SJSA1 (cell line): ENCODE measurements around the gene SPOUT1. TPM values are rescaled to one million over a fixed set of nuclear protein-coding genes. Genes with fewer than 3 reads are reported as not detected.
"Not testable (repeated sequence)": the region's sequence is repeated elsewhere in the genome, so short reads cannot be mapped to it uniquely, and the experiment has no call there.

Experiments
- DNase-seq, 2 experiments: peaks; one replicate each; pipeline ENCODE4 v3.0.0-alpha.2; 2015 to 2020; ENCODE audit warnings: low spot score in 2 of 2, low read depth in 1 of 2
- H3K27ac ChIP-seq: fragments of 250-450 bp; sonication (Bioruptor Pico); 2 replicates; pipeline ENCODE4 v1.5.1; 2020; ENCODE audit warnings: mild to moderate bottlenecking, moderate library complexity
- H3K27me3 ChIP-seq: fragments of 250-450 bp; sonication (Bioruptor Pico); replicated peaks from 2 replicates; pipeline ENCODE4 v1.5.1; 2020; ENCODE audit warnings: mild to moderate bottlenecking, moderate library complexity
- H3K36me3 ChIP-seq: fragments of 250-450 bp; sonication (Bioruptor Pico); 2 replicates; pipeline ENCODE4 v1.5.1; 2020; ENCODE audit warnings: mild to moderate bottlenecking
- H3K4me1 ChIP-seq: fragments of 250-450 bp; sonication (Bioruptor Pico); replicated peaks from 2 replicates; pipeline ENCODE4 v1.6.1; 2021; ENCODE audit warnings: mild to moderate bottlenecking
- H3K4me3 ChIP-seq: fragments of 250-450 bp; sonication (Bioruptor Pico); 2 replicates; pipeline ENCODE4 v1.5.1; 2020; ENCODE audit warnings: mild to moderate bottlenecking
- H3K9me3 ChIP-seq: fragments of 250-450 bp; sonication (Bioruptor Pico); replicated peaks from 2 replicates; pipeline ENCODE4 v1.5.1; 2020; ENCODE audit warnings: mild to moderate bottlenecking
- total RNA-seq: library from RNA; depleted of rRNA; stranded (reverse); fragments of >200 nt; shearing (Covaris generic); gene quantifications from 2 replicates; pipeline ENCODE4 v1.2.3, GENCODE V29; 2014

SPOUT1 gene
- total RNA-seq, 1 experiment from 2014 or later, result 15.3 TPM

GRCh38 chr9:128847803-128848202 lies 18.2 kb upstream of the SPOUT1 start:
- Histone ChIP-seq H3K27ac (no peak overlapping the region), H3K27me3 (no peaks in the 10 kb centered on the region), H3K36me3 (no peaks in the 10 kb centered on the region), H3K4me1 (no peaks in the 10 kb centered on the region), H3K4me3 (no peak overlapping the region), H3K9me3 (no peaks in the 10 kb centered on the region)
- no peak for DNase-seq

- Histone ChIP-seq H3K4me3 (no peak overlapping the region), H3K9me3 (no peaks in the 10 kb centered on the region)
Observed at GRCh38 chr9:128846680-128847030, 17.1 kb upstream of the SPOUT1 start.

GRCh38 chr9:128845186-128845931 lies 15.8 kb upstream of the SPOUT1 start:
- no peaks in the 10 kb centered on the region for H3K27me3 ChIP-seq
- H3K4me3 ChIP-seq, result no peak overlapping the region
- no peaks in the 10 kb centered on the region for H3K9me3 ChIP-seq
- no peaks in the 10 kb centered on the region for H3K36me3 ChIP-seq
- H3K4me1 ChIP-seq, result no peaks in the 10 kb centered on the region
- no peak overlapping the region for H3K27ac ChIP-seq
- no peak for DNase-seq

More at GRCh38 chr9:128846680-128847030, 17.1 kb upstream of the SPOUT1 start:
- H3K36me3 ChIP-seq, result no peaks in the 10 kb centered on the region
- no peak for DNase-seq
- no peaks in the 10 kb centered on the region for H3K4me1 ChIP-seq
- no peak overlapping the region for H3K27ac ChIP-seq
- no peaks in the 10 kb centered on the region for H3K27me3 ChIP-seq

- not testable (repeated sequence) for DNase-seq, H3K4me1 ChIP-seq, H3K36me3 ChIP-seq, H3K27me3 ChIP-seq, H3K9me3 ChIP-seq, H3K27ac ChIP-seq, H3K4me3 ChIP-seq
Observed at GRCh38 chr9:128843171-128843570, 13.6 kb upstream of the SPOUT1 start.

- Histone ChIP-seq H3K4me3 (no peak overlapping the region), H3K27me3 (no peaks in the 10 kb centered on the region), H3K4me1 (no peaks in the 10 kb centered on the region), H3K27ac (no peak overlapping the region), H3K9me3 (no peaks in the 10 kb centered on the region), H3K36me3 (peaks cover 3% of the 10 kb centered on the region; the same call in 1 of the 2 replicates)
- no peak for DNase-seq
Observed at GRCh38 chr9:128841694-128842492, 12.3 kb upstream of the SPOUT1 start.

- Histone ChIP-seq H3K4me1 (no peaks in the 10 kb centered on the region), H3K27me3 (no peaks in the 10 kb centered on the region), H3K36me3 (peaks cover 3% of the 10 kb centered on the region; the same call in 1 of the 2 replicates), H3K4me3 (no peak overlapping the region), H3K9me3 (no peaks in the 10 kb centered on the region), H3K27ac (no peak overlapping the region)
- no peak for DNase-seq
Observed at GRCh38 chr9:128840524-128840923, 10.9 kb upstream of the SPOUT1 start.

- H3K4me3 ChIP-seq, result no peak overlapping the region
- H3K36me3 ChIP-seq, result peaks cover 3% of the 10 kb centered on the region; the same call in 1 of the 2 replicates
- DNase-seq, result no peak
- no peak overlapping the region for H3K27ac ChIP-seq
- no peaks in the 10 kb centered on the region for H3K4me1 ChIP-seq
- H3K27me3 ChIP-seq, result no peaks in the 10 kb centered on the region
- H3K9me3 ChIP-seq, result no peaks in the 10 kb centered on the region
Observed at GRCh38 chr9:128838338-128838737, 8.7 kb upstream of the SPOUT1 start.

- no peak overlapping the region for H3K4me3 ChIP-seq
- H3K27me3 ChIP-seq, result no peaks in the 10 kb centered on the region
- peaks cover 3% of the 10 kb centered on the region; the same call in 1 of the 2 replicates for H3K36me3 ChIP-seq
- no peak for DNase-seq
- H3K4me1 ChIP-seq, result no peaks in the 10 kb centered on the region
- no peak overlapping the region for H3K27ac ChIP-seq
- no peaks in the 10 kb centered on the region for H3K9me3 ChIP-seq
Observed at GRCh38 chr9:128836509-128837145, 7.0 kb upstream of the SPOUT1 start.

GRCh38 chr9:128835246-128836210 lies 5.9 kb upstream of the SPOUT1 start:
- Histone ChIP-seq H3K4me3 (no peak overlapping the region), H3K27me3 (no peaks in the 10 kb centered on the region)

GRCh38 chr9:128833696-128834095 lies 4.1 kb upstream of the SPOUT1 start:
- Histone ChIP-seq H3K27ac (no peak overlapping the region), H3K4me1 (peaks cover 9% of the 10 kb centered on the region)

More at GRCh38 chr9:128835246-128836210, 5.9 kb upstream of the SPOUT1 start:
- H3K9me3 ChIP-seq, result no peaks in the 10 kb centered on the region
- peaks cover 3% of the 10 kb centered on the region; the same call in 1 of the 2 replicates for H3K36me3 ChIP-seq
- no peak for DNase-seq
- no peaks in the 10 kb centered on the region for H3K4me1 ChIP-seq
- H3K27ac ChIP-seq, result no peak overlapping the region

GRCh38 chr9:128828719-128829452 lies 708 bp downstream of the SPOUT1 start:
- DNase-seq, result no peak
- peak overlapping the region; percentile 80 for H3K4me3 ChIP-seq
- peaks cover 12% of the 10 kb centered on the region for H3K4me1 ChIP-seq

More at GRCh38 chr9:128833696-128834095, 4.1 kb upstream of the SPOUT1 start:
- Histone ChIP-seq H3K27me3 (no peaks in the 10 kb centered on the region), H3K9me3 (no peaks in the 10 kb centered on the region), H3K36me3 (peaks cover 10% of the 10 kb centered on the region; the same call in 1 of the 2 replicates), H3K4me3 (no peak overlapping the region)
- DNase-seq, result no peak

GRCh38 chr9:128828267-128828666 lies 1.3 kb downstream of the SPOUT1 start:
- H3K27ac ChIP-seq, result no peak overlapping the region
- H3K4me3 ChIP-seq, result no peak overlapping the region
- no peaks in the 10 kb centered on the region for H3K9me3 ChIP-seq
- peaks cover 12% of the 10 kb centered on the region for H3K4me1 ChIP-seq
- H3K36me3 ChIP-seq, result peaks cover 59% of the 10 kb centered on the region
- no peak for DNase-seq
- H3K27me3 ChIP-seq, result no peaks in the 10 kb centered on the region

More at GRCh38 chr9:128828719-128829452, 708 bp downstream of the SPOUT1 start:
- Histone ChIP-seq H3K27me3 (no peaks in the 10 kb centered on the region), H3K9me3 (no peaks in the 10 kb centered on the region), H3K36me3 (peaks cover 55% of the 10 kb centered on the region), H3K27ac (peak overlapping the region; percentile 30)
